Ovary (tissue), 9 donors: Measurements from ENCODE around the gene SRP68. TPM values are rescaled to one million over a fixed set of nuclear protein-coding genes. Genes with fewer than 3 reads are reported as not detected.

Experiments
- DNase-seq, 5 donors: peaks; one replicate each; pipeline ENCODE4 v3.0.0-alpha.2; 2019 to 2020
- H3K27ac ChIP-seq, 2 donors: fragments of 200-600 bp; one replicate each; pipeline versions ENCODE4 v1.5.1 to v1.8.0; 2019 to 2022
- H3K27me3 ChIP-seq: fragments of 200-600 bp; one replicate; pipeline ENCODE4 v1.8.0; 2022
- H3K36me3 ChIP-seq: fragments of 200-600 bp; sonication (generic); one replicate; pipeline ENCODE4 v1.5.1; 2019
- H3K4me1 ChIP-seq: one replicate; pipeline ENCODE4 v1.8.1; 2013; ENCODE audit warnings: mild to moderate bottlenecking, moderate library complexity; ENCODE audit not compliant: insufficient read depth
- H3K4me3 ChIP-seq: fragments of 200-600 bp; sonication (generic); one replicate; pipeline ENCODE4 v1.5.1; 2017
- H3K9me3 ChIP-seq, 2 donors: fragments of 200-600 bp in 1 of 2; sonication (generic) in 1 of 2; one replicate each; pipeline versions ENCODE4 v1.5.1 to v1.8.1; 2013 to 2019; ENCODE audit warnings: mild to moderate bottlenecking in 1 of 2, moderate library complexity in 1 of 2
- CTCF ChIP-seq, 3 donors: fragments of 450-650 bp in 2 of 3; fragments of 200-600 bp in 1 of 3; IDR thresholded peaks; one replicate each; pipeline versions ENCODE4 v1.5.1 to v1.8.0; 2016 to 2022; ENCODE audit warnings: antibody characterized with exemption in 3 of 3, mild to moderate bottlenecking in 1 of 3
- EP300 ChIP-seq: sonication (generic); formaldehyde crosslinking; IDR thresholded peaks from one replicate; pipeline ENCODE4 v1.6.1; 2017; ENCODE audit warnings: antibody characterized with exemption
- POLR2A ChIP-seq: fragments of 450-650 bp; IDR thresholded peaks from one replicate; pipeline ENCODE4 v1.6.1; 2017; ENCODE audit warnings: antibody characterized with exemption, mild to moderate bottlenecking, moderate library complexity
- WGBS, 3 donors: extraction: QIAGEN DNeasy Blood & Tissue Kit in 1 of 3; methylation state at CpG; one replicate each; pipeline versions ENCODE4 v1.1.5 to v1.1.7; 2013 to 2017; 5-methylcytosine and 5-hydroxymethylcytosine counted together
- intact Hi-C, 4 donors: fragments of 100-400 bp; cut with DNase I; formaldehyde crosslinking; loops; one replicate each; pipeline versions ENCODE4 v1.11.0 to v1.15.1; 2022 to 2023
- polyA plus RNA-seq, 2 donors: library from polyadenylated mRNA; stranded (reverse); fragments of 200-250 nt in 1 of 2; fragments of 350-450 nt in 1 of 2; fragmentation: Illumina TruSeq in 1 of 2; extraction: RNeasy Lipid Tissue Mini Kit (QIAGEN cat#74804) in 1 of 2; gene quantifications; one replicate each; pipeline ENCODE4 v1.2.3, GENCODE V29; 2013 to 2014
- total RNA-seq, 7 donors: library from RNA; depleted of rRNA in 2 of 7; stranded (reverse); fragments of >200 nt in 2 of 7; fragmentation: NEBNext Ultra II Directional in 3 of 7; extraction: Animal tissue kit (Norgen Biotek cat#: 25700) in 3 of 7; gene quantifications; one replicate each; pipeline versions ENCODE4 v1.1.0 to v1.2.4, GENCODE V29; 2016 to 2023
- donor health status: DM: no; HTN: no; CAD: no; lungs with moderate emphysema.
- donor health status: DM: no; HTN: no; CAD: no.
- donor health status: Bipolar disorder and iron deficiency.
- donor health status: DM: yes; HTN: yes; CAD: no.
- donor health status: DM: no; HTN: no; CAD: no.
- donor health status: DM: yes; HTN: yes; CAD: no.

SRP68 gene
- total and polyA plus RNA-seq, 9 donors: 33.0 to 101 (median 70.9) TPM

- intact Hi-C loops: loop anchor here in 2 of 4 donors (5.0 to 10.0 kb wide), 3 partner anchors 88 to 263 kb away; partner anchors contain the start of gene EXOC7 (in 1 of the 2)
Measured at GRCh38 chr17:76014100-76014924, 58.0 kb downstream of the SRP68 start.

GRCh38 chr17:76013377-76013932, 58.9 kb downstream of the SRP68 start:
- H3K27ac ChIP-seq: no peak overlapping the region
- intact Hi-C loops: loop anchor here in 2 of 4 donors (5.0 to 10.0 kb wide), 3 partner anchors 89 to 264 kb away; partner anchors contain the start of gene EXOC7 (in 1 of the 2)
- no peaks in the 10 kb centered on the region for H3K9me3 ChIP-seq
- H3K4me3 ChIP-seq: no peak overlapping the region
- no peaks in the 10 kb centered on the region for H3K4me1 ChIP-seq
- H3K27me3 ChIP-seq: no peaks in the 10 kb centered on the region
- no peaks in the 10 kb centered on the region for H3K36me3 ChIP-seq
- no peak for TF ChIP-seq EP300
- no peak for TF ChIP-seq POLR2A
- TF ChIP-seq CTCF (IDR thresholded peaks at IDR 0.05): no peak
- no peak for DNase-seq
- 65 to 68% (median 66%) methylated on average over 15 of the region's 15 CpGs for WGBS, 3 donors

More at GRCh38 chr17:76014100-76014924, 58.0 kb downstream of the SRP68 start:
- no peak overlapping the region for H3K27ac ChIP-seq
- no peak overlapping the region for H3K4me3 ChIP-seq
- DNase-seq: peak; percentile 70 to 80 (median 74)
- H3K9me3 ChIP-seq: no peaks in the 10 kb centered on the region
- no peaks in the 10 kb centered on the region for H3K36me3 ChIP-seq
- TF ChIP-seq CTCF (IDR thresholded peaks at IDR 0.05) (peak; percentile 87 to 91 (median 87)), EP300 (no peak), POLR2A (no peak)
- 16 to 17% (median 16%) methylated on average over 14 to 19 of the region's 19 CpGs for WGBS, 3 donors
- H3K27me3 ChIP-seq: no peaks in the 10 kb centered on the region
- no peaks in the 10 kb centered on the region for H3K4me1 ChIP-seq

GRCh38 chr17:76011951-76012350, 60.4 kb downstream of the SRP68 start:
- no peak overlapping the region for H3K27ac ChIP-seq
- no peaks in the 10 kb centered on the region for H3K36me3 ChIP-seq
- WGBS, 3 donors: 81 to 91% (median 88%) methylated on average over 5 of the region's 5 CpGs
- no peaks in the 10 kb centered on the region for H3K27me3 ChIP-seq
- H3K4me3 ChIP-seq: no peak overlapping the region
- no peaks in the 10 kb centered on the region for H3K4me1 ChIP-seq
- no peaks in the 10 kb centered on the region for H3K9me3 ChIP-seq
- no peak for DNase-seq
- no peak for TF ChIP-seq POLR2A
- no peak for TF ChIP-seq CTCF (IDR thresholded peaks at IDR 0.05)
- TF ChIP-seq EP300: no peak
- intact Hi-C loops: loop anchor here in 2 of 4 donors (5.0 to 10.0 kb wide), 3 partner anchors 90 to 265 kb away; partner anchors contain the start of gene EXOC7 (in 1 of the 2)

DNA sequence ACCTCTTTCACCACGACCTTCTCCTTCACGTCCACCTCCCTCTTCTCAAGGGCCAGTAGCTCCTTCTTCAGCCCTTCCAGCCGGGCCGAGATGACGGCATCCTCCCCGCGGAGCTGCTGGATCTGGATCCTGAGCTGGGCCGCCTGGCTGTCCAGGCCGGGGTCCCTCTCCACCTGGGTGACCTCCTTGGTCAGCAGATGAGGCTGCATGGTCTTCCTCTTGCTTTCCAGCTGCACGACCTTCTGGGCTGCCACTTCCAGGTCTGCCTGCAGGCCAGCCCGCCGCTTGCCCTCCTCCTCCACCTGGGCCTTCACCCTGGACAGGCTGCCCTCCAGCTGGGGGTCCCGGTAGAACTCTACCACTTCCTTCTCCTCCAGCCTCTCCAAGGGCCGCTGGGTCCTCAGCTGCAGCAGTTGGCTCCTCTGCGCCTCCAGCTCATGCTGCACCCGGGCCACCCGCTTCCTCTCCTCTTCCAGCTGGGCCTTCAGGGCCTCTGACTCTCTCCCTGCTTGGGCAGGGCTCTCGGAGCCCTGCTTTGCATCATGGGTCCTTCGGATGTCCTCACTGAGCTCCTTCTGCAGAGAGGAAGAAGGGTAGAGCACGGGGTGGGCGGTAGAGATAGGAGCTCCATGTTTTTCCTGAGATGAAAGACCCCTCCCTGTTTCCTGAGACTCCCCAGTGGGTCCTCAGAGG, 62.2 kb downstream of the SRP68 start:
- intact Hi-C loops: loop anchor here in 3 of 4 donors (5.0 to 10.0 kb wide), 4 partner anchors 92 to 267 kb away; partner anchors contain the start of genes EXOC7 (in 1 of the 3) and MRPL38 (in 1 of the 3)

More for the DNA sequence above, 62.2 kb downstream of the SRP68 start:
- no peak for DNase-seq
- Histone ChIP-seq H3K36me3 (no peaks in the 10 kb centered on the region), H3K4me1 (peaks cover 4% of the 10 kb centered on the region), H3K9me3 (no peaks in the 10 kb centered on the region), H3K27ac (no peak overlapping the region), H3K27me3 (no peaks in the 10 kb centered on the region), H3K4me3 (no peak overlapping the region)
- TF ChIP-seq POLR2A (no peak), EP300 (no peak), CTCF (IDR thresholded peaks at IDR 0.05) (no peak)
- 89 to 91% (median 91%) methylated on average over 20 to 21 of the region's 21 CpGs for WGBS, 3 donors
